Right lobe of liver (tissue), 6 donors: ENCODE results near the gene DOCK3. TPM values are rescaled to one million over a fixed set of nuclear protein-coding genes. Genes with fewer than 3 reads are reported as not detected.
"Not testable (repeated sequence)": the region's sequence is repeated elsewhere in the genome, so short reads cannot be mapped to it uniquely, and the experiment has no call there.

Experiments
- ATAC-seq, 4 donors: fragments of 200-7000 bp; cut with Tn5 transposase; one replicate each; pipeline ENCODE4 v1.9.1; 2020; ENCODE audit warnings: mild to moderate bottlenecking in 4 of 4, moderate library complexity in 4 of 4
- DNase-seq, 3 donors: peaks; one replicate each; pipeline ENCODE4 v3.0.0-alpha.2; 2020
- H3K27ac ChIP-seq, 3 donors: fragments of 200-600 bp; one replicate each; pipeline ENCODE4 v1.8.0; 2022
- H3K27me3 ChIP-seq, 2 donors: fragments of 200-600 bp; one replicate each; pipeline ENCODE4 v1.8.0; 2022
- H3K36me3 ChIP-seq, 4 donors: fragments of 200-600 bp; sonication (generic) in 1 of 4; one replicate each; pipeline versions ENCODE4 v1.5.1 to v1.8.0; 2017 to 2022; ENCODE audit warnings: control low read depth in 1 of 4
- H3K4me1 ChIP-seq, 4 donors: fragments of 200-600 bp; sonication (generic) in 1 of 4; one replicate each; pipeline versions ENCODE4 v1.5.1 to v1.8.0; 2017 to 2022; ENCODE audit warnings: control low read depth in 1 of 4
- H3K4me3 ChIP-seq, 3 donors: fragments of 200-600 bp; one replicate each; pipeline ENCODE4 v1.8.0; 2022
- H3K9me3 ChIP-seq, 4 donors: fragments of 200-600 bp; sonication (generic) in 1 of 4; one replicate each; pipeline versions ENCODE4 v1.5.1 to v1.8.0; 2017 to 2022; ENCODE audit warnings: control low read depth in 1 of 4
- POLR2A ChIP-seq: fragments of 450-650 bp; IDR thresholded peaks from one replicate; pipeline ENCODE4 v1.6.1; 2017; ENCODE audit warnings: antibody characterized with exemption, mild to moderate bottlenecking
- WGBS: methylation state at CpG from one replicate; pipeline ENCODE4 v1.1.6; 2018; ENCODE audit warnings: low coverage, low lambda C conversion rate; ENCODE audit not compliant: insufficient coverage; ENCODE audit errors: missing lambda C conversion rate; 5-methylcytosine and 5-hydroxymethylcytosine counted together
- intact Hi-C, 2 donors: fragments of 100-400 bp; cut with DNase I; formaldehyde crosslinking; loops; one replicate each; pipeline versions ENCODE4 v1.11.2 to v1.14.1; 2022
- total RNA-seq, 6 experiments: library from RNA; depleted of rRNA in 2 of 6; stranded (reverse); fragments of >200 nt in 2 of 6; fragmentation: NEBNext Ultra II Directional in 3 of 6; extraction: Animal tissue kit (Norgen Biotek cat#: 25700) in 3 of 6; gene quantifications; one replicate each; pipeline versions ENCODE4 v1.1.0 to v1.2.4, GENCODE V29; 2016 to 2023
- TF ChIP-seq, protein P1 (sequence below), 4 donors: fragments of 200-600 bp in 3 of 4; fragments of 450-650 bp in 1 of 4; IDR thresholded peaks; one replicate each; pipeline versions ENCODE4 v1.5.1 to v1.8.0; 2016 to 2022; ENCODE audit warnings: antibody characterized with exemption in 4 of 4, mild to moderate bottlenecking in 2 of 4
- donor health status: DM: no; HTN: yes; CAD: no.
- donor health status: DM: no; HTN: no; CAD: no.
- donor health status: DM: no; HTN: no; CAD: no.
- donor health status: DM: no; HTN: yes; CAD: no.
- donor health status: DM: no; HTN: yes; CAD: no.

The DOCK3 gene
- total RNA-seq, 6 experiments from 2014 or later = 0.04 to 0.06 (median 0.06) TPM; not detected in 3

DNA sequence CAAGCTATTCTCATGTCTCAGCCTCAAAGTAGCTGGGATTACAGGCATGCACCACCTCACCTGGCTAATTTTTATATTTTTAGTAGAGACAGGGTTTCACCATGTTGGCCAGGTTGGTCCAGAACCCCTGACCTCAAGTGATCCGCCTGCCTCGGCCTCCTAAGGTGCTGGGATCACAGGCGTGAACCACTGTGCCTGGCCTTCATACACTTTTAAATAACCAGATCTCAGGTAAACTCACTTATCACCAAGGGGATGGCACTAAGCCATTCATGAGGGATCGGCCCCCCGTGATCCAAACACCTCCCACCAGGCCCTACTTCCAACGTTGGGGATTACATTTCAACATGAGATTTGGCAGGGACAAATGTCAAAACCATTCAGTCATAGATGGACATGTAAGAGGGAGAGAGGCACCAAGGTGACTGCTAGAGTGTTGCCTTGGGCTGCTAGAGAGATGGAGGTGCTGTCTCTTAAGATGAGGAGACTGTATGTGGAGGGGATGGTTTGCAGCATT is 13.3 kb upstream of the DOCK3 start:
- peak in 1 of 3 donors; percentile 10 for DNase-seq
- intact Hi-C loops = no loop called here

DNA sequence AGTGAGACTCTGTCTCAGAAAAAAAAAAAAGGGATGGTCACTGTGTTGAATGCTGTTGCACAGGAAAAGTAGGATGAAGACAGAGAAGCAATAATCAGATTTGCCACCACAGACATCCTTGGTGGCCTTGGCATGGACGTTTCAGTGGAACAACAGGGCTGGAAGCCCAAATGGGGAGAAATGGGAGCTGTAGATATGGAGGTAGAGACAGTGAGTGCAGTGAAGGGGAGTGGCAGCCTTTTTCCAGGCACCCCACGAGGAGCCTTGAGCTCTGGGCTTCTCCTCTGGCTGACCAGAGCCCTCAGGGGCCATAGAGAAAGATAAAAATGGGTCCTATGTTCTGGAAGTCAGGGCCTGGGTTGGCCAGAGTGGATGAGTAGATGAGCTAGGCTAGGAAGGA is 12.3 kb upstream of the DOCK3 start:
- 30% methylated on average over 1 of the region's 2 CpGs for whole genome bisulfite sequencing
- Histone ChIP-seq H3K4me1 (no peaks in the 10 kb centered on the region), H3K36me3 (no peaks in the 10 kb centered on the region), H3K27ac (no peak overlapping the region), H3K9me3 (no peaks in the 10 kb centered on the region), H3K27me3 (no peaks in the 10 kb centered on the region), H3K4me3 (no peak overlapping the region)
- ATAC-seq (no peak), DNase-seq (peak in 2 of 3 donors; percentile 7 to 19)
- intact Hi-C loops = no loop called here
- TF ChIP-seq POLR2A = no peak
- TF ChIP-seq, protein P1, sequence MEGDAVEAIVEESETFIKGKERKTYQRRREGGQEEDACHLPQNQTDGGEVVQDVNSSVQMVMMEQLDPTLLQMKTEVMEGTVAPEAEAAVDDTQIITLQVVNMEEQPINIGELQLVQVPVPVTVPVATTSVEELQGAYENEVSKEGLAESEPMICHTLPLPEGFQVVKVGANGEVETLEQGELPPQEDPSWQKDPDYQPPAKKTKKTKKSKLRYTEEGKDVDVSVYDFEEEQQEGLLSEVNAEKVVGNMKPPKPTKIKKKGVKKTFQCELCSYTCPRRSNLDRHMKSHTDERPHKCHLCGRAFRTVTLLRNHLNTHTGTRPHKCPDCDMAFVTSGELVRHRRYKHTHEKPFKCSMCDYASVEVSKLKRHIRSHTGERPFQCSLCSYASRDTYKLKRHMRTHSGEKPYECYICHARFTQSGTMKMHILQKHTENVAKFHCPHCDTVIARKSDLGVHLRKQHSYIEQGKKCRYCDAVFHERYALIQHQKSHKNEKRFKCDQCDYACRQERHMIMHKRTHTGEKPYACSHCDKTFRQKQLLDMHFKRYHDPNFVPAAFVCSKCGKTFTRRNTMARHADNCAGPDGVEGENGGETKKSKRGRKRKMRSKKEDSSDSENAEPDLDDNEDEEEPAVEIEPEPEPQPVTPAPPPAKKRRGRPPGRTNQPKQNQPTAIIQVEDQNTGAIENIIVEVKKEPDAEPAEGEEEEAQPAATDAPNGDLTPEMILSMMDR (IDR thresholded peaks at IDR 0.05) = no peak

More for the DNA sequence above, 13.3 kb upstream of the DOCK3 start:
- Histone ChIP-seq H3K4me3 (no peak overlapping the region), H3K36me3 (no peaks in the 10 kb centered on the region), H3K27me3 (no peaks in the 10 kb centered on the region), H3K27ac (no peak overlapping the region), H3K9me3 (no peaks in the 10 kb centered on the region), H3K4me1 (no peaks in the 10 kb centered on the region)
- WGBS = 76% methylated on average over 6 of the region's 6 CpGs
- TF ChIP-seq, protein P1 (IDR thresholded peaks at IDR 0.05) = no peak
- no peak for TF ChIP-seq POLR2A
- ATAC-seq = no peak

DNA sequence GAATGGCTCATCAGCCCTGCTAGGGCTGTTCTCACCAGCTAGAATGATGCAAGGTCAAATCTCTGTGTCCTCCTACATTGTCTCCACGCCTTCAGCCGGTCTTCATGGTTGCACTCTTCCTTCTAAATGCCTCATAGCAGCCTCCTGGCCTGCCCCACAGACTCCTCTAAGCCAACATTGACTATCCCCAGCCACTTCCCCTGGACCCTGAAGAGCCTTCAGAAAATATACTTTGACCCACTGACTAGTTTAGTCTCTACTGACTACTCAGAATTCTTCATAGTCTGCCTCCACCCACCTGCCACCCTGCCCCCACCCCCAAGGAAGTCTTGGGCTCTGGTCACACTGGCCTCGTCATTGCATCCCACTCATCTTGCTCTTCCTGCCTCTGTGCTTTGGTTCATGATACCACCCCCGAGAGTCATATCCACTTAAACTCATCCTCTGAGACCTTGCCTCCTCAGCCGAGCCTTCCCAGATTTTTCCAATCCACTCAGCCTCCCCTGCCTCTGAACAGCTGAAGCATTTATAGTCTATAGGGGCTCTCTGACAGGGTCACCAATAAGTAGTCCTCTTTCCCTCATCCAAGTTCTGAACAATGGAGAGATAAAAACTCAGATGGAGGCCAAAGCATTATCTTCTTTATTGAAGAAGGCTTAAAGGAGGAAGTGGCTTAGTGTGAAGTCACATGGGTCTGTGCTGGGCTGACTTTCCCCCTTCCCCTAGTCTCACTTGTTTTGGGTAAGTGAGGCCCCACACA is 9.5 kb upstream of the DOCK3 start:
- intact Hi-C loops = no loop called here
- Histone ChIP-seq H3K4me3 (no peak overlapping the region), H3K4me1 (no peaks in the 10 kb centered on the region), H3K9me3 (no peaks in the 10 kb centered on the region), H3K27me3 (no peaks in the 10 kb centered on the region), H3K27ac (no peak overlapping the region), H3K36me3 (no peaks in the 10 kb centered on the region)
- ATAC-seq (no peak), DNase-seq (no peak)
- no peak for TF ChIP-seq POLR2A
- TF ChIP-seq, protein P1 (IDR thresholded peaks at IDR 0.05) = no peak
- WGBS = 80% methylated on average over 5 of the region's 5 CpGs

DNA sequence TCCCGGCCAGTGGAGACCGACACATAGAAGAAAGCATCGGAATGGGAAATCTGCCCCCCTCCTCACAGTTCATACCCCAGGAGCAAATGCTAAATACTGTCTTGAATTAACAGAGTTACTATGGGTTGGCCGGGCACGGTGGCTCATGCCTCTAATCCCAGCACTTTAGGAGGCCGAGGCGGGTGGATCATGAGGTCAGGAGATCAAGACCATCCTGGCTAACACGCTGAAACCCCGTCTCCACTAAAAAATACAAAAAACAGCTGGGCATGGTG is 8.9 kb upstream of the DOCK3 start:
- H3K9me3 ChIP-seq, DNase-seq, H3K4me3 ChIP-seq, H3K36me3 ChIP-seq, ATAC-seq, H3K27ac ChIP-seq, intact Hi-C loops, H3K27me3 ChIP-seq, H3K4me1 ChIP-seq: not testable (repeated sequence)
- WGBS = 86% methylated on average over 4 of the region's 9 CpGs

DNA sequence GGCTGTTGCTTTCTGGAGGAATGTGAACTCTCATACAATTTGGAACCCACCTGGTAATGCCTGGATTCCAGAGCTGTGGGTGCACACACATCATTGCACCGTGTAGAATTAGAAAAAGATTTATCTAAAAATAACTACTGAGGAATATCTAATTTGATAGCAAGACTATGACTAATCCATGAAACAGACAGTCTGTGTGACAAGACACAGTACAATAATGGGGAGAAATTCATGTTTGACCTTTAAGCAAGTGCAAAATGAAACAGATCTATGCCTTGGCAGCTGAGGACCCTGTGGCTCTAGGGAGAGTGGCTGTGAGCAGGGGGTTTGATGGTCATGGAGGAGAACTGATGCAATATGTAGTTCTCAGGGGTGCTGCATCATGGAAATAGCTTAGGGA is 7.9 kb upstream of the DOCK3 start:
- no peak overlapping the region for H3K27ac ChIP-seq
- no peaks in the 10 kb centered on the region for H3K9me3 ChIP-seq
- H3K36me3 ChIP-seq = no peaks in the 10 kb centered on the region
- ATAC-seq = no peak
- no peaks in the 10 kb centered on the region for H3K4me1 ChIP-seq
- TF ChIP-seq POLR2A = no peak
- TF ChIP-seq, protein P1 (IDR thresholded peaks at IDR 0.05) = no peak
- WGBS = 23% methylated on average over 1 of the region's 1 CpG
- no peak overlapping the region for H3K4me3 ChIP-seq
- no peak for DNase-seq
- H3K27me3 ChIP-seq = no peaks in the 10 kb centered on the region
- intact Hi-C loops = no loop called here
